GM19455 (cell line): Measurements from ENCODE around the gene ERBB4.

Experiments
- ATAC-seq: cut with Tn5 transposase; IDR thresholded peaks from one replicate; pipeline ENCODE4 v1.9.1; 2021; ENCODE audit not compliant: unreplicated experiment

ERBB4 gene

DNA sequence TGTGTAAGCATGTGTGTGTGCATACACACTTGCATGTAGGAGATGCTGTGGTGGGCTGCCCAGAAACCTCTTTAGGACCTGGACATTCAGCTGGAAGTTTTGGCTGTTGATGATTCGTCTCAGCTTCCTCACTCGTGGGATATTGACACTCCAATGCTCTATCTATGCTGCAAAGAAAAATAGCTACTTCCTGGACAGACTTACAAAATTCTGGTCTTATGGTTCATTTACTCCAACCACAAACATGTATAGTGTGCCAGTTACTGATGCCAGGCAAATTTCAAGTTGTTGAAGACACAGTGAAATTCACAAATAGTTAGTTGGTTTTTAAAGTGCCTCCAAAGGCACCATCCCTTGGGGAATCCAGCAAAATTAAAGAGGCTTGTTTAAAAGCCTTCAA is 1099.6 kb downstream of the ERBB4 start:
- no peak for ATAC-seq

DNA sequence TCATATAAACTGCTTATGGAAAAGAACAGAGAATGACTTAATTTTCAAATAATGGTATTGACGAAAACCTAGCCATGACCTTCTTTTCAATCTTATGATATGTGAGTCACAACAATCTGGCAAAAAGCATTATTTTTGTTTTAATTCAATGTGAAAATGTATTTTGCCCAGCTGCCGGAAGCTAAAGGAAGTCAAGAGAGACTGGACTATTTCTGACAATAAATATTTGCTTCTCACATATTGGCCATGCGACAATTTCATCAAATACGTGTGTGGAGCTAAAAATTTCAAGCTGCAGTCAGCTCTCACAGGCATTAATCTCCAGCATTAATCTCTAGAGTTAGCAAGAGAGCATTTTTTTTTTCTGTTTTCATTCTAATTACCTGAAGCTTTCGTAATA is 1101.2 kb downstream of the ERBB4 start:
- no peak for ATAC-seq

DNA sequence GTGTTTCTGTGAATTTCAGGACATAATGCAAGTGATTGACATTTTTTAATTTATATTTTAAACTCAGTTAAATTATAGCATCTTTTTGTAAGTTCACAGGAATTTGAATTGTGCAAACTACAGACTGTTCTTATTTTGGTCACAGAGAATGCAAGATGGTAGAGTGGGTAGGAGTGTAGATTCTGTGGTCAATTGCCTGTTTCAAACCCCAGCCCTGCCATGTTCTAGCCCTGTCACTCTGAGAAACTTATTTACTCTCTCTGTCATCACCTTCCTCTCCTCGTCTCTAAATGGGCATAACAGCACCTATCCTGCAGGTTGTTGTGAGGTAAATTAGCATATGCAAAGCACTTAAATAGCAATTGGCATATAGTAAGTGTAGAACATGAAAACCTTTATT is 1102.4 kb downstream of the ERBB4 start:
- ATAC-seq, result no peak

DNA sequence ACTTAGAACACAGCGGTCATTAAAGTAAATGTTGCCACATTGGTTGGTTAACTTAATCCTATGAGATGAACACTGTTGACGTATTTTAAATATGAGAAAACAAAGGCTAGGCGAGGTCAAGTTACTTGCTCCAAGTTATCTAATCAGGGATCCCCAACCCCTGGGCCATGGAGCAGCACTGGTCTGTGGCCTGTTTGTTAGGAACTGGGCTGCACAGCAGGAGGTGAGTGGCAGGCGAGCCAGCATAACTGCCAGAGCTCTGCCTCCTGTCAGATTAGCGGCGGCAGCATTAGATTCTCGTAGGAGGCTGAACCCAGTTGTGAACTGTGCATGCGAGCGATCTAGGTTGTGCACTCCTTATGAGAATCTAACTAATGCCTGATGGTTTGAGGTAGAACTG is 1103.3 kb downstream of the ERBB4 start:
- ATAC-seq, result no peak

DNA sequence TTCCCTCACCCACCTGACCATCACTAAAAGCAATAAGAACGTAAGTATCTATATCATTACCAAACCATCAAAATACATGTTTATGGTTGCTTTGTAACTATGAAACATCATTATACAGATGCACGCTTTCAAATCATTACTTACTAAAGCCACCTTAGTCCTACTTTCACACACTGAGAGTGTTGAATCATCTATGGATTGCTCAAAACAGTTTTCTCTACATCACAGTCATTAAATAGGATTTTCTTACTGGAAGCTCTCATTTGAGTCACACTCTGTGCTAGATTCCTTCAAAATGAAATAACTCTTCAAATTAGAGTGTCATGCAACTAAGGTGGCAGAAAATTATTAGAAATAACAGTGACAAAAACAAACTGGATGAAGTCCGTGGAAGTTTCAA is 1103.8 kb downstream of the ERBB4 start:
- ATAC-seq, result no peak

DNA sequence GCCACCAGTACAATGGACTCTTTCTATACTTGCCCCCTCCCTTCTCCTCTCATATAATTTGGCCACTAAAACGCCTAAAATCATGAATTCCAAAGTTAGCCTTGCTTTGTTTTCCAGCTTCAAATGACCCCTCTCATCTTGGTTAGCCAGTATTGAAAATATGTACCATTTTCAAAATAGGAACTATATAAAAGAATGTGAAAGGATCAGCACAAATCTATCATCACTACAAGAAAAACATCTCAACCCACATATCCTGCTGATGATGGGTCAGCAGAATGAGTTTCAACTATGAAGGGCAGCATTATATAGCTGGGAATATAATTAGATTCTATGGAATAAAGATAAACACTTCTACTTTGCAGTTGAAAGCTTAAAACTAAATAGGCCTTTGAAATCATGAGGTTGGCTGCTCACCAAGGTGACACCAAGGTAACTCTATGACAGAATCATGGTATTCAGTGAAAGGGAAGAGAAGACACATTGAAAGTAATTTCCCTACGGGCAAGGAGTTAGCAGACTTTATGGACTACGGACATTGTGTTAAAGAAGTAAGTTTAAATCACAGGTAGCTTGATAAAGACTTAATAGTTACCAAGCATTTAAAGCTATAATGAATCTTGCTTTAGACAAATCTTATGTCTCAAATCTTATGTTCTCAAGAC is 1109.2 kb downstream of the ERBB4 start:
- ATAC-seq, result no peak

DNA sequence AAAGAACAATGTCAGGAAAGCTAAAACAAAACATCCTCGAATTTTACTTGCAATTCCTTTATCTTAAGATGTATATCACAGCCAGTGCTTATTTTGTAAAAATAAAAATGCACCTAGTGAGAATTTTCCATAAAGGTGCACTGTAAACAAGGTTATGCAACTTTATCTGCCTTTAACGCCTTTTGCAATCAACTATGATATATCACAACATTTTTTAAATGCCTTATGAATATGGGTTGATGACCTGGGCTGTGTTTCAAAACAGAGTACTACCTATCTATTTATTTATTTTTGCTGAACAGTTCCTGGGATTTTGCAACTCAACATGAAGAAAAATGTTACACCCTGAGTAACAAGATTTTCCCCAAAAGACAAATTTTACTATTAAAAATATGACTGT is 1112.4 kb downstream of the ERBB4 start:
- ATAC-seq, result no peak

- no peak for ATAC-seq
Observed at GRCh38 chr2:211423018-211423417, 1115.6 kb downstream of the ERBB4 start.

GRCh38 chr2:211417544-211417943 is 1121.1 kb downstream of the ERBB4 start:
- ATAC-seq, result no peak

- ATAC-seq, result no peak
Observed at GRCh38 chr2:211416373-211416772, 1122.2 kb downstream of the ERBB4 start.

GRCh38 chr2:211413746-211414145 is 1124.9 kb downstream of the ERBB4 start:
- ATAC-seq, result no peak

DNA sequence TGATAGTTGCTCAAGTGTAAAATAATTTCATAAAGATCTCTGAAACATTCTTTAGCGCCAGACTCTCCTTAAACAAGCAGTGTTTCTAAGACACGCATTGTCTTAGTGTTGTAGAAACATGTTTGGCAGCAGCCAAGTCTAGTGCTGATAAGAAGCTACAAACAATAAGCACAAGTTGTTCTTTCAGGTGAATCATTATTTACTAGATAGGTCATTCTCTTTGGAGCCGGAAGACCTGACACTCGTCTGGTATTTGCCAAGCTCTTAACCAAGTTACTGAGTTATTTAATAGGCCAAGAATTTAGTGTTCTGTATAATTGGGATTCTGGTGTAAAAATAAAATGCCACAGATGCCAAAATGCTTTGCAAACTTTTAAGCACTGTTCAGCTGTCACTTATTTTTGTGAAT is 1130.1 kb downstream of the ERBB4 start:
- no peak for ATAC-seq

DNA sequence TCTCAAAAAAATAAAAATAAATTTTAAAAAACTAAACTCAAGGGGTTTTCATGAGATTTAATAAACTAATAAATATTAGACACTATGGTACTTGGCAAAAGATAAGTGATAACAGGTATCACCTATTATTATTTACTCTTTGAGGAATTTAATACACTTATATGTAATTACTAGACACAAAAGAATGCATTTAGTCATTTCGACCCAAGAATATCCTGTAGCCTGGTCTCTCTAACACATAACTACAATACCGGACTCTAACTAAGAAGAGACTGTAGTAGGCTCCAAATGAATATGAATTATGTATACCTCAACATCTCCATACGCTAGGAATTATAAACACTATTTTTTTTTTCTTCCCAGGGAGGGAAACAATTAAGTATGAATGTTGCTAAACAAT is 1131.5 kb downstream of the ERBB4 start:
- ATAC-seq, result no peak

GRCh38 chr2:211405036-211405435 is 1133.6 kb downstream of the ERBB4 start:
- no peak for ATAC-seq

GRCh38 chr2:211404098-211404497 is 1134.5 kb downstream of the ERBB4 start:
- no peak for ATAC-seq

GRCh38 chr2:211401328-211401727 is 1137.3 kb downstream of the ERBB4 start:
- no peak for ATAC-seq

DNA sequence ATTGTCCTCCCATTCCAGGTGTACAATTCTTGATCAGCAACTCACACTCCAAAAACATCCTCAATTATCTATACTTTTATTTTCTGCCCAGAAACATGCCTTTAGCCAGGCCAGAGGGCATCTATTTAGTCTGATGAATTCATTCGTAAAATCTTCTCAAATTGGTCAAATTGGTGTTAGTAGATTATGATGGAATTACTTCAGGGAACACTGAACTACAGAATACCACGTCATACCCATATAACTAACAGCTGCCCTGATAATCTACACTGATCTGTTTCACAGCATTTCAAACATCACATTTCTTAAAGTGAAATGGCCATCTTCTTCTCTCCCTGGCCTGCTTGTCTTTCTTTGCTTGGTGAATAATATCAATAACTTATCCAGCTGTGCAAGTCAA is 1140.8 kb downstream of the ERBB4 start:
- ATAC-seq, result no peak

GRCh38 chr2:211396815-211397214 is 1141.8 kb downstream of the ERBB4 start:
- ATAC-seq, result no peak

- ATAC-seq, result no peak
Observed at GRCh38 chr2:211391189-211391567, 1147.4 kb downstream of the ERBB4 start.

GRCh38 chr2:211390536-211391188 is 1147.9 kb downstream of the ERBB4 start:
- ATAC-seq, result no peak

DNA sequence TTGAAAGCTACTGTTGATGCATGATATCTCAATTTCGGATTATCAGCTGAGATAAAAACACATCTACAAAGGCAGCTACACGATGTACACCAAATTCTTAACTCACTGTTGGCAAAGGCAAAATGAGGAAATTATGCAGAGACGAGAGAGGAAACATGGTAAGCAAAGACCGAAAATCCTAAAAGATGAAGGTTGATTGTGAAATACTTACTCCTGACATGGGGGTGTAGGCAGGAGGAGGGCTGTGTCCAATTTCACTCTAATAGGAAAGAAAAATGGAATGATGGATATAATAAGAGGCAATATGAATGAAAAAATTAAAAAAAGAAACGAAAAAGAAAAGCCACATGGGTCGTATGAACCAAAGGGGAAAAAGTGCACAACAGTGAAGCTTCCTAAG is 1150.9 kb downstream of the ERBB4 start:
- no peak for ATAC-seq

DNA sequence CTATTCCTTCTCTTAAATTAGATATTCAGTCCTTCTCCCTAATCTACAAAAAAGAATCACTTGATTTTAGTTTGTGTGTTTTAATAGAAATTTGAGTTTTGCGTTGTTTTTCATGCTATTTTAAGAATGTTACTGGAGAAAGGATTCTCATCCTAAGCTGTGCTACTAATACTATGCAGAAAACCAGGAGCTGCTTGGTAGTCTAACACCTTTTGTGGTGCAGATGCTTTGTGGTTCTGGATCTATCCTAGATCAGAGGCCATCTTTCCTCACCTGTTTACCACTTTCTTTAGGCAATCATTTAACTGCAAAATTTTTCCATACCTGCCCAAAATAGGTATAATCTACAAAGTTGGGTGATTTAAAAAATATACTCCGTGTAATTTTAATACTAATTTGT is 1158.6 kb downstream of the ERBB4 start:
- ATAC-seq, result no peak

DNA sequence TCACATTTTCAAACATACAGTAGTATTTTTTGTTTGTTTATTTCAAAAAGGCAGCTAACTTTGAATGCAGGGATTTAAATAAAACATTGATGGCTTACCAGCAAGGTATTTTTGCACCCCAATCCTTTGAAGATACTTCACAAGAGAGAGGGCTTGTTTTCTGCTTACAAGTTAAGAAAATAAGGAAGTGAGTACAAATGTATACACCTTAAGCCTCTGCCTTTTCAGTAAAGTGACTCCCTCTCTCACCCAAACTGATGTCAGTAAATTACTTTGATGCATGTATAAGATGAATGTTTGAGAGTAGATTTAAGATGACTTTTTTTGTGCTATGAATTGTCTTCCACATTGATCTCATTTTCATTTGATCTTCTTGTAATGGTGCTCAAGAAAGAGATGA is 1162.2 kb downstream of the ERBB4 start:
- ATAC-seq, result no peak
